ENCODE data around the gene RAPGEF3.

The RAPGEF3 gene

DNA sequence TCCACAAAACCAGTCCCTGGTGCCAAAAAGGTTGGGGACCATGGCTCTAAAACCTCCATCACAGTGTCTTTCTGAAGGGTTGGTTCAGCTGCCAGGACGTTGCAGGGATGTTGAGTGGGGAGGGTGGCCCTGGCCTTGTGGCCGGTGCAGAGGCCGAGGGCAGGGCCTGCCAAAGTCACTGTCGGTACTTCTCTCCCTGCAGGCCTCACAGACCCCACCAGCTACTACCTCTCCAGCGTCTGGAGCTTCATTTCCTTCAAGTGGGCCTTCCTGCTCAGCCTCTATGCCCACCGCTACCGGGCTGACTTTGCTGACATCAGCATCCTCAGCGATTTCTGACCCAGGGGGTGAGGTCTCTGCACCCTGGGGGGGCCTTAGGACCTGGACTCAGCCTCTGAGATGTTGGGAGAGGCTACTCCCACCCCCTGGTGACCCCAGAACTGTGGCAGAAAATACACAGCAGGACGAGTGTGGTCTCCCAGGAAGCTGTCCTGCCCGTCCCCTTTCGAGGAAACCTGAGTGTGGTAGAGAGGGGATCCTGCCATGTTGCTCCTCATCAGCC, 21.3 kb upstream of the RAPGEF3 start:
- ChIA-PET CTCF (interaction anchor here (0.6 to 19.6 kb wide), 16 partner anchors 12 to 384 kb away, joined by 3 to 784 read pairs (median 5); partner anchors contain the start of genes ENDOU and RAPGEF3), POLR2A (interaction anchor here (0.7 to 1.6 kb wide), 7 partner anchors 10 to 74 kb away, joined by 3 to 8 read pairs (median 3); partner anchors contain the start of gene RPAP3)
- H3K27ac ChIP-seq (ENCODE audit: extremely low read depth, low read depth, low read length) = no peak overlapping the region

GRCh38 chr12:47779301-47779942, 20.7 kb upstream of the RAPGEF3 start:
- H3K4me1 ChIP-seq (ENCODE audit: control insufficient read depth, insufficient read depth, low read length) = no peaks in the 10 kb centered on the region; the same call in 1 of the 2 replicates
- no peak overlapping the region for H3K27ac ChIP-seq (ENCODE audit: extremely low read depth, low read depth, low read length)
- H3K4me3 ChIP-seq (ENCODE audit: low read depth, low read length) = no peak overlapping the region
- CTCF ChIA-PET = interaction anchor here (0.6 to 19.6 kb wide), 18 partner anchors 11 to 1112 kb away, joined by 3 to 784 read pairs (median 5); partner anchors contain the start of genes ENDOU and RAPGEF3
- POLR2A ChIA-PET = interaction anchor here (0.8 to 1.6 kb wide), 8 partner anchors 10 to 73 kb away, joined by 3 to 8 read pairs (median 3); partner anchors contain the start of gene RPAP3
- H3K9me3 ChIP-seq (ENCODE audit: control insufficient read depth, insufficient read depth, low read depth, low read length) = no peaks in the 10 kb centered on the region
- peaks cover 3 to 32% of the 10 kb centered on the region in 2 experiments; a peak in 1 of 3 replicates for H3K36me3 ChIP-seq (ENCODE audit: control insufficient read depth in 2 of 2, insufficient read depth in 1 of 2, low read length in 2 of 2)
- TF ChIP-seq ZNF623 (tag by site-specific recombination; IDR thresholded peaks at IDR 0.05) = no peak
- peak; percentile 90 for TF ChIP-seq CTCF (tag by site-specific recombination; IDR thresholded peaks at IDR 0.05)
- no peak for TF ChIP-seq ZNF473 (tag by site-specific recombination; IDR thresholded peaks at IDR 0.05)
- no peak for TF ChIP-seq ZNF677 (tag by site-specific recombination; IDR thresholded peaks at IDR 0.05)
- TF ChIP-seq GLIS1 (tag by site-specific recombination; IDR thresholded peaks at IDR 0.05) = no peak
- TF ChIP-seq ZIC2 (tag by site-specific recombination; IDR thresholded peaks at IDR 0.05) = no peak
- TF ChIP-seq REPIN1 (tag by site-specific recombination; IDR thresholded peaks at IDR 0.05; ENCODE audit: low read depth) = no peak
- peak; percentile 92 for TF ChIP-seq ZNF654 (tag by site-specific recombination; IDR thresholded peaks at IDR 0.05; ENCODE audit: low read depth)
- TF ChIP-seq ATF2 (tag by site-specific recombination; IDR thresholded peaks at IDR 0.05; ENCODE audit: low read depth) = no peak
- peak; percentile 58; the same call in 1 of the 2 replicates for TF ChIP-seq ZSCAN30 (tag by site-specific recombination; IDR thresholded peaks at IDR 0.05)
- TF ChIP-seq, protein P1, sequence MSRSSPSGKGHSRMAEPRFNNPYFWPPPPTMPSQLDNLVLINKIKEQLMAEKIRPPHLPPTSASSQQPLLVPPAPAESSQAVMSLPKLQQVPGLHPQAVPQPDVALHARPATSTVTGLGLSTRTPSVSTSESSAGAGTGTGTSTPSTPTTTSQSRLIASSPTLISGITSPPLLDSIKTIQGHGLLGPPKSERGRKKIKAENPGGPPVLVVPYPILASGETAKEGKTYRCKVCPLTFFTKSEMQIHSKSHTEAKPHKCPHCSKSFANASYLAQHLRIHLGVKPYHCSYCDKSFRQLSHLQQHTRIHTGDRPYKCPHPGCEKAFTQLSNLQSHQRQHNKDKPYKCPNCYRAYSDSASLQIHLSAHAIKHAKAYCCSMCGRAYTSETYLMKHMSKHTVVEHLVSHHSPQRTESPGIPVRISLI (tag by site-specific recombination; IDR thresholded peaks at IDR 0.05) = no peak
- TF ChIP-seq ZNF2 (tag by site-specific recombination; IDR thresholded peaks at IDR 0.05) = peak; percentile 78
- TF ChIP-seq ZNF785 (tag by site-specific recombination; IDR thresholded peaks at IDR 0.05) = no peak
- TF ChIP-seq ZNF791 (tag by site-specific recombination; IDR thresholded peaks at IDR 0.05) = no peak
- TF ChIP-seq ZBTB6 (tag by site-specific recombination; IDR thresholded peaks at IDR 0.05) = no peak
- peak; percentile 68 for TF ChIP-seq ZNF692 (tag by site-specific recombination; IDR thresholded peaks at IDR 0.05)
- TF ChIP-seq ZNF768 (tag by site-specific recombination; IDR thresholded peaks at IDR 0.05) = no peak
- 0 out of 2 replicates have a peak, but pooled peaks have one; percentile 18 for TF ChIP-seq ZNF629 (tag by site-specific recombination; IDR thresholded peaks at IDR 0.05)
- TF ChIP-seq ZNF416 (tag by site-specific recombination; IDR thresholded peaks at IDR 0.05) = no peak
- no peak for TF ChIP-seq ZSCAN18 (tag by site-specific recombination; IDR thresholded peaks at IDR 0.05)

More for the DNA sequence above, 21.3 kb upstream of the RAPGEF3 start:
- no peaks in the 10 kb centered on the region for H3K9me3 ChIP-seq (ENCODE audit: control insufficient read depth, insufficient read depth, low read depth, low read length)
- no peak for TF ChIP-seq MZF1 (tag by site-specific recombination; IDR thresholded peaks at IDR 0.05; ENCODE audit: borderline replicate concordance)
- TF ChIP-seq ZNF530 (tag by site-specific recombination; IDR thresholded peaks at IDR 0.05; ENCODE audit: low read depth) = no peak
- H3K4me1 ChIP-seq (ENCODE audit: control insufficient read depth, insufficient read depth, low read length) = no peaks in the 10 kb centered on the region; the same call in 1 of the 2 replicates
- H3K4me3 ChIP-seq (ENCODE audit: low read depth, low read length) = no peak overlapping the region
- H3K36me3 ChIP-seq (ENCODE audit: control insufficient read depth in 2 of 2, insufficient read depth in 1 of 2, low read length in 2 of 2) = peaks cover 3 to 38% of the 10 kb centered on the region in 2 experiments; a peak in 1 of 3 replicates
